ENCODE measurements around the gene GRK7.

GRCh38 chr3:141764045-141764444 is 837 bp downstream of the GRK7 start:
- TF ChIP-seq CTCF (IDR thresholded peaks at IDR 0.05), result no peak
- TF ChIP-seq POLR2A (IDR thresholded peaks at IDR 0.05), result no peak
- TF ChIP-seq EP300 (IDR thresholded peaks at IDR 0.05), result no peak
- no peak for TF ChIP-seq POLR2AphosphoS5 (IDR thresholded peaks at IDR 0.05)

All from stomach (tissue), 4 donors.